Adrenal gland (tissue), 19 donors: Measurements from ENCODE around the gene ZCCHC17. TPM values are rescaled to one million over a fixed set of nuclear protein-coding genes. Genes with fewer than 3 reads are reported as not detected.

Experiments
- DNase-seq, 7 donors: peaks; one replicate each; pipeline ENCODE4 v3.0.0-alpha.2; 2019 to 2020
- H3K27ac ChIP-seq, 5 donors: fragments of 200-600 bp; sonication (generic) in 4 of 5; 1 replicate in 3 of 5; 2 replicates in 2 of 5; pipeline versions ENCODE4 v1.5.1 to v1.8.0; 2016 to 2020; ENCODE audit warnings: mild to moderate bottlenecking in 1 of 5
- H3K27me3 ChIP-seq: fragments of 200-600 bp; 2 replicates; pipeline ENCODE4 v1.8.0; 2021
- H3K36me3 ChIP-seq, 2 donors: fragments of 200-600 bp; replicated peaks in 1 of 2; 1 replicate in 1 of 2; 2 replicates in 1 of 2; pipeline versions ENCODE4 v1.5.1 to v1.8.0; 2018 to 2022
- H3K4me1 ChIP-seq, 2 donors: fragments of 200-600 bp; replicated peaks in 1 of 2; 1 replicate in 1 of 2; 2 replicates in 1 of 2; pipeline versions ENCODE4 v1.5.1 to v1.8.0; 2018 to 2021
- H3K4me3 ChIP-seq, 4 donors: fragments of 200-600 bp; sonication (generic) in 3 of 4; one replicate each; pipeline ENCODE4 v1.5.1; 2016 to 2018
- H3K9me3 ChIP-seq, 3 donors: fragments of 200-600 bp; sonication (generic) in 1 of 3; replicated peaks in 1 of 3; 1 replicate in 2 of 3; 2 replicates in 1 of 3; pipeline versions ENCODE4 v1.5.1 to v1.8.0; 2016 to 2021
- CTCF ChIP-seq, 6 experiments: fragments of 450-650 bp in 4 of 6; fragments of 200-600 bp in 2 of 6; sonication (generic) in 1 of 6; IDR thresholded peaks; 1 replicate in 5 of 6; 2 replicates in 1 of 6; pipeline versions ENCODE4 v1.5.1 to v1.8.0; 2016 to 2021; ENCODE audit warnings: antibody characterized with exemption in 6 of 6, mild to moderate bottlenecking in 2 of 6, moderate library complexity in 1 of 6
- POLR2A ChIP-seq, 2 donors: fragments of 450-650 bp; IDR thresholded peaks; one replicate each; pipeline ENCODE4 v1.6.1; 2017; ENCODE audit warnings: antibody characterized with exemption in 2 of 2, mild to moderate bottlenecking in 2 of 2, moderate library complexity in 1 of 2
- WGBS, 4 donors: extraction: QIAGEN DNeasy Blood & Tissue Kit in 2 of 4; methylation state at CpG; one replicate each; pipeline versions ENCODE4 v1.1.5 to v1.1.7; 2013 to 2017; 5-methylcytosine and 5-hydroxymethylcytosine counted together
- intact Hi-C, 2 donors: fragments of 100-400 bp; cut with DNase I; formaldehyde crosslinking; loops; one replicate each; pipeline versions ENCODE4 v1.14.1 to v1.15.0; 2022 to 2023
- long read RNA-seq, 10 donors: library from polyadenylated mRNA in 3 of 10; unstranded in 2 of 10; stranded (forward) in 1 of 10; transcript quantifications; one replicate each; pipeline ENCODE4 v2.0.0 and lab custom pipeline, GENCODE V29; 2021 to 2026
- polyA plus RNA-seq, 3 donors: library from polyadenylated mRNA; stranded (reverse); fragments of 200-250 nt in 2 of 3; fragments of 350-450 nt in 1 of 3; fragmentation: Illumina TruSeq in 1 of 3; extraction: RNeasy Lipid Tissue Mini Kit (QIAGEN cat#74804) in 1 of 3; gene quantifications; one replicate each; pipeline ENCODE4 v1.2.3, GENCODE V29; 2013 to 2014
- total RNA-seq, 9 donors: library from RNA; depleted of rRNA in 4 of 9; stranded (reverse); fragments of >200 nt in 4 of 9; fragments of 120-200 nt in 1 of 9; fragmentation: NEBNext Ultra II Directional in 1 of 9; extraction: Animal tissue kit (Norgen Biotek cat#: 25700) in 1 of 9; gene quantifications; one replicate each; pipeline versions ENCODE4 v1.1.0 to v1.2.4, GENCODE V29; 2013 to 2023
- donor health status: healthy with polysubstance abuse.
- donor health status: Bipolar disorder and iron deficiency.
- donor health status: DM: yes; HTN: yes; CAD: no.
- donor health status: DM: no; HTN: no; CAD: no.
- donor health status: DM: no; HTN: no; CAD: no.
- donor health status: DM: yes; HTN: yes; CAD: no.

Gene ZCCHC17
- total RNA-seq (10 to 100 TPM; 20.9 to 49.8 (median 26.6) TPM), polyA plus RNA-seq (10 to 100 TPM; 31.5 to 62.1 (median 45.1) TPM)
- long read RNA-seq, donor 1, transcript ZCCHC17-201 (8 exons, 1,605 nt), result major isoform, 6 of 47 reads
- long read RNA-seq, donor 1, partial matches to known transcripts, result 39 of 47 reads
- long read RNA-seq, donor 1, other reads (novel, unspliced or antisense), result 0 of 47 reads
- long read RNA-seq, donor 2, transcript ZCCHC17-201 (8 exons, 1,605 nt), result major isoform, 8 of 60 reads
- long read RNA-seq, donor 2, partial matches to known transcripts, result 49 of 60 reads
- long read RNA-seq, donor 2, other reads (novel, unspliced or antisense), result 0 of 60 reads
- long read RNA-seq, donor 3, transcript ZCCHC17-201 (8 exons, 1,605 nt), result major isoform, 10 of 24 reads
- long read RNA-seq, donor 3, partial matches to known transcripts, result 12 of 24 reads
- long read RNA-seq, donor 3, other reads (novel, unspliced or antisense), result 0 of 24 reads
- long read RNA-seq, donor 4, transcript ZCCHC17-201 (8 exons, 1,605 nt), result major isoform, 10 of 37 reads
- long read RNA-seq, donor 4, partial matches to known transcripts, result 22 of 37 reads
- long read RNA-seq, donor 4, other reads (novel, unspliced or antisense), result 5 of 37 reads
- long read RNA-seq, donor 5, transcript ZCCHC17-201 (8 exons, 1,605 nt), result major isoform, 39 of 52 reads
- long read RNA-seq, donor 5, partial matches to known transcripts, result 0 of 52 reads
- long read RNA-seq, donor 5, other reads (novel, unspliced or antisense), result 8 of 52 reads
- long read RNA-seq, donor 6, transcript ZCCHC17-201 (8 exons, 1,605 nt), result major isoform, 7 of 40 reads
- long read RNA-seq, donor 6, partial matches to known transcripts, result 17 of 40 reads
- long read RNA-seq, donor 6, other reads (novel, unspliced or antisense), result 14 of 40 reads
- long read RNA-seq, donor 7, transcript ZCCHC17-201 (8 exons, 1,605 nt), result major isoform, 6 of 7 reads
- long read RNA-seq, donor 7, partial matches to known transcripts, result 0 of 7 reads
- long read RNA-seq, donor 7, other reads (novel, unspliced or antisense), result 0 of 7 reads
- long read RNA-seq, donor 8, transcript ZCCHC17-201 (8 exons, 1,605 nt), result major isoform, 15 of 62 reads
- long read RNA-seq, donor 8, partial matches to known transcripts, result 11 of 62 reads
- long read RNA-seq, donor 8, other reads (novel, unspliced or antisense), result 34 of 62 reads
- long read RNA-seq, donor 9, partial matches to known transcripts, result 92 of 100 reads
- long read RNA-seq, donor 9, other reads (novel, unspliced or antisense), result 6 of 100 reads
- long read RNA-seq, donor 10, transcript ZCCHC17-201 (8 exons, 1,605 nt), result major isoform, 7 of 9 reads
- long read RNA-seq, donor 10, partial matches to known transcripts, result 0 of 9 reads
- long read RNA-seq, donor 10, other reads (novel, unspliced or antisense), result 0 of 9 reads

GRCh38 chr1:31296486-31297276 is at the start of gene ZCCHC17, which contains the start of gene SNRNP40:
Gene ZCCHC17 (plus strand): TSS chr1:31297032. CDS start chr1:31310099, 13,067 bp downstream.
Gene SNRNP40 (minus strand): TSS chr1:31296788. CDS start chr1:31296751, 37 bp downstream.
- intact Hi-C loops, result no loop called here
- H3K27ac ChIP-seq, result peak within 1 kb of the TSS; percentile 24 to 95 (median 87)
- 0 to 1% (median 0%) methylated on average over 22 to 53 of the region's 53 CpGs for WGBS, 4 donors

GRCh38 chr1:31248276-31248675 is 48.6 kb upstream of the ZCCHC17 start:
- Histone ChIP-seq H3K27ac (no peak overlapping the region), H3K36me3 (no peaks in the 10 kb centered on the region), H3K4me1 (no peaks in the 10 kb centered on the region), H3K9me3 (no peaks in the 10 kb centered on the region), H3K4me3 (no peak overlapping the region), H3K27me3 (no peaks in the 10 kb centered on the region)
- intact Hi-C loops, result no loop called here
- DNase-seq, result peak in 1 of 7 donors; percentile 69
- TF ChIP-seq CTCF (IDR thresholded peaks at IDR 0.05) (no peak), POLR2A (IDR thresholded peaks at IDR 0.05) (no peak)
- 87 to 100% (median 97%) methylated on average over 2 to 4 of the region's 4 CpGs for WGBS, 4 donors

More at GRCh38 chr1:31296486-31297276, at the start of gene ZCCHC17, which contains the start of gene SNRNP40:
- H3K4me3 ChIP-seq, result peak within 1 kb of the TSS; percentile 30 to 94 (median 70)
- DNase-seq, result peak; percentile 94 to 99 (median 97)
- peaks cover 10 to 40% of the 10 kb centered on the region in 2 donors for H3K4me1 ChIP-seq
- peaks cover 0 to 24% of the 10 kb centered on the region in 2 donors for H3K36me3 ChIP-seq
- TF ChIP-seq POLR2A (IDR thresholded peaks at IDR 0.05) (peak; percentile 73 to 90), CTCF (IDR thresholded peaks at IDR 0.05) (peak in 1 of 6 experiments; percentile 17)
- no peaks in the 10 kb centered on the region for H3K27me3 ChIP-seq
- no peaks in the 10 kb centered on the region for H3K9me3 ChIP-seq

GRCh38 chr1:31249854-31250253 is 47.0 kb upstream of the ZCCHC17 start:
- H3K27ac ChIP-seq, result no peak overlapping the region
- no peaks in the 10 kb centered on the region for H3K4me1 ChIP-seq
- H3K4me3 ChIP-seq, result no peak overlapping the region
- H3K9me3 ChIP-seq, result no peaks in the 10 kb centered on the region
- no peak for DNase-seq
- H3K36me3 ChIP-seq, result no peaks in the 10 kb centered on the region
- WGBS, 4 donors, result 90 to 96% (median 94%) methylated on average over 3 of the region's 3 CpGs
- intact Hi-C loops, result no loop called here
- TF ChIP-seq POLR2A (IDR thresholded peaks at IDR 0.05) (no peak), CTCF (IDR thresholded peaks at IDR 0.05) (no peak)
- H3K27me3 ChIP-seq, result no peaks in the 10 kb centered on the region
